Measurements from ENCODE around the gene PSMA7.
A peak's percentile ranks its signal among the peaks of the same experiment; 100 is the strongest.
"Not testable (repeated sequence)": the region's sequence is repeated elsewhere in the genome, so short reads cannot be mapped to it uniquely, and the experiment has no call there.

The PSMA7 gene

GRCh38 chr20:62120365-62120762, 22.8 kb downstream of the PSMA7 start:
- H3K9me3 ChIP-seq (ENCODE audit: control insufficient read depth in 1 of 2, low read length in 2 of 2) = no peaks in the 10 kb centered on the region
- peak overlapping the region; percentile 48 for H3K27ac ChIP-seq (ENCODE audit: low read depth, low read length)
- H3K27me3 ChIP-seq (ENCODE audit: control insufficient read depth in 1 of 2, insufficient read depth in 2 of 2, low read length in 2 of 2) = peaks cover 0 to 3% of the 10 kb centered on the region in 2 donors
- H3K9ac ChIP-seq (ENCODE audit: low read depth in 1 of 2, low read length in 2 of 2) = peak overlapping the region; percentile 31 to 64
- H3K4me1 ChIP-seq (ENCODE audit: control insufficient read depth in 1 of 2, insufficient read depth in 2 of 2, low read length in 2 of 2) = peaks cover 33 to 54% of the 10 kb centered on the region in 2 donors
- H3K4me3 ChIP-seq (ENCODE audit: low read depth in 1 of 2, low read length in 2 of 2) = peak overlapping the region; percentile 5 to 6
- peaks cover 4 to 10% of the 10 kb centered on the region in 2 donors for H3K36me3 ChIP-seq (ENCODE audit: control insufficient read depth in 1 of 2, insufficient read depth in 2 of 2, low read length in 2 of 2)

GRCh38 chr20:62119591-62120364, 23.4 kb downstream of the PSMA7 start:
- peak overlapping the region; percentile 35 to 64 for H3K9ac ChIP-seq (ENCODE audit: low read depth in 1 of 2, low read length in 2 of 2)
- H3K4me3 ChIP-seq (ENCODE audit: low read depth in 1 of 2, low read length in 2 of 2) = peak overlapping the region; percentile 5 to 6
- peak overlapping the region; percentile 48 for H3K27ac ChIP-seq (ENCODE audit: low read depth, low read length)
- H3K36me3 ChIP-seq (ENCODE audit: control insufficient read depth in 1 of 2, insufficient read depth in 2 of 2, low read length in 2 of 2) = peaks cover 4 to 6% of the 10 kb centered on the region in 2 donors
- peaks cover 0 to 3% of the 10 kb centered on the region in 2 donors for H3K27me3 ChIP-seq (ENCODE audit: control insufficient read depth in 1 of 2, insufficient read depth in 2 of 2, low read length in 2 of 2)
- H3K4me1 ChIP-seq (ENCODE audit: control insufficient read depth in 1 of 2, insufficient read depth in 2 of 2, low read length in 2 of 2) = peaks cover 33 to 54% of the 10 kb centered on the region in 2 donors
- H3K9me3 ChIP-seq (ENCODE audit: control insufficient read depth in 1 of 2, low read length in 2 of 2) = no peaks in the 10 kb centered on the region

- Histone ChIP-seq H3K4me3 (ENCODE audit: low read depth in 1 of 2, low read length in 2 of 2) (no peak overlapping the region), H3K9me3 (ENCODE audit: control insufficient read depth in 1 of 2, low read length in 2 of 2) (no peaks in the 10 kb centered on the region), H3K27ac (ENCODE audit: low read depth, low read length) (peak overlapping the region; percentile 39), H3K27me3 (ENCODE audit: control insufficient read depth in 1 of 2, insufficient read depth in 2 of 2, low read length in 2 of 2) (peaks cover 0 to 3% of the 10 kb centered on the region in 2 donors), H3K4me1 (ENCODE audit: control insufficient read depth in 1 of 2, insufficient read depth in 2 of 2, low read length in 2 of 2) (peaks cover 30 to 51% of the 10 kb centered on the region in 2 donors), H3K36me3 (ENCODE audit: control insufficient read depth in 1 of 2, insufficient read depth in 2 of 2, low read length in 2 of 2) (no peaks in the 10 kb centered on the region), H3K9ac (ENCODE audit: low read depth in 1 of 2, low read length in 2 of 2) (peak overlapping the region; percentile 35 to 52)
Measured at GRCh38 chr20:62119115-62119514, 24.1 kb downstream of the PSMA7 start.

- Histone ChIP-seq H3K9me3 (ENCODE audit: control insufficient read depth in 1 of 2, low read length in 2 of 2) (peaks cover 0 to 1% of the 10 kb centered on the region in 2 donors), H3K4me1 (ENCODE audit: control insufficient read depth in 1 of 2, insufficient read depth in 2 of 2, low read length in 2 of 2) (peaks cover 23 to 43% of the 10 kb centered on the region in 2 donors), H3K36me3 (ENCODE audit: control insufficient read depth in 1 of 2, insufficient read depth in 2 of 2, low read length in 2 of 2) (no peaks in the 10 kb centered on the region), H3K27ac (ENCODE audit: low read depth, low read length) (no peak overlapping the region), H3K4me3 (ENCODE audit: low read depth in 1 of 2, low read length in 2 of 2) (no peak overlapping the region), H3K9ac (ENCODE audit: low read depth in 1 of 2, low read length in 2 of 2) (no peak overlapping the region), H3K27me3 (ENCODE audit: control insufficient read depth in 1 of 2, insufficient read depth in 2 of 2, low read length in 2 of 2) (peaks cover 0 to 3% of the 10 kb centered on the region in 2 donors)
Measured at GRCh38 chr20:62118113-62119043, 24.8 kb downstream of the PSMA7 start.

- Histone ChIP-seq H3K9me3 (ENCODE audit: control insufficient read depth in 1 of 2, low read length in 2 of 2) (peaks cover 5 to 8% of the 10 kb centered on the region in 2 donors), H3K4me3 (ENCODE audit: low read depth in 1 of 2, low read length in 2 of 2) (no peak overlapping the region), H3K9ac (ENCODE audit: low read depth in 1 of 2, low read length in 2 of 2) (no peak overlapping the region), H3K27me3 (ENCODE audit: control insufficient read depth in 1 of 2, insufficient read depth in 2 of 2, low read length in 2 of 2) (peaks cover 0 to 3% of the 10 kb centered on the region in 2 donors), H3K27ac (ENCODE audit: low read depth, low read length) (no peak overlapping the region), H3K36me3 (ENCODE audit: control insufficient read depth in 1 of 2, insufficient read depth in 2 of 2, low read length in 2 of 2) (no peaks in the 10 kb centered on the region), H3K4me1 (ENCODE audit: control insufficient read depth in 1 of 2, insufficient read depth in 2 of 2, low read length in 2 of 2) (peaks cover 22 to 40% of the 10 kb centered on the region in 2 donors)
Measured at GRCh38 chr20:62117658-62118057, 25.5 kb downstream of the PSMA7 start.

- Histone ChIP-seq H3K36me3 (ENCODE audit: control insufficient read depth in 1 of 2, insufficient read depth in 2 of 2, low read length in 2 of 2) (no peaks in the 10 kb centered on the region), H3K4me3 (ENCODE audit: low read depth in 1 of 2, low read length in 2 of 2) (no peak overlapping the region), H3K9me3 (ENCODE audit: control insufficient read depth in 1 of 2, low read length in 2 of 2) (peaks cover 8 to 11% of the 10 kb centered on the region in 2 donors), H3K27me3 (ENCODE audit: control insufficient read depth in 1 of 2, insufficient read depth in 2 of 2, low read length in 2 of 2) (peaks cover 0 to 3% of the 10 kb centered on the region in 2 donors), H3K27ac (ENCODE audit: low read depth, low read length) (no peak overlapping the region), H3K9ac (ENCODE audit: low read depth in 1 of 2, low read length in 2 of 2) (no peak overlapping the region), H3K4me1 (ENCODE audit: control insufficient read depth in 1 of 2, insufficient read depth in 2 of 2, low read length in 2 of 2) (peaks cover 22 to 40% of the 10 kb centered on the region in 2 donors)
Measured at GRCh38 chr20:62117362-62117646, 25.9 kb downstream of the PSMA7 start.

GRCh38 chr20:62116558-62117361, 26.4 kb downstream of the PSMA7 start:
- peaks cover 0 to 3% of the 10 kb centered on the region in 2 donors for H3K27me3 ChIP-seq (ENCODE audit: control insufficient read depth in 1 of 2, insufficient read depth in 2 of 2, low read length in 2 of 2)
- H3K27ac ChIP-seq (ENCODE audit: low read depth, low read length) = no peak overlapping the region
- no peak overlapping the region for H3K9ac ChIP-seq (ENCODE audit: low read depth in 1 of 2, low read length in 2 of 2)
- no peaks in the 10 kb centered on the region for H3K36me3 ChIP-seq (ENCODE audit: control insufficient read depth in 1 of 2, insufficient read depth in 2 of 2, low read length in 2 of 2)
- H3K9me3 ChIP-seq (ENCODE audit: control insufficient read depth in 1 of 2, low read length in 2 of 2) = peaks cover 11 to 12% of the 10 kb centered on the region in 2 donors
- H3K4me1 ChIP-seq (ENCODE audit: control insufficient read depth in 1 of 2, insufficient read depth in 2 of 2, low read length in 2 of 2) = peaks cover 22 to 40% of the 10 kb centered on the region in 2 donors
- H3K4me3 ChIP-seq (ENCODE audit: low read depth in 1 of 2, low read length in 2 of 2) = no peak overlapping the region

GRCh38 chr20:62115800-62116407, 27.3 kb downstream of the PSMA7 start:
- H3K4me3 ChIP-seq (ENCODE audit: low read depth in 1 of 2, low read length in 2 of 2); H3K9ac ChIP-seq (ENCODE audit: low read depth in 1 of 2, low read length in 2 of 2); H3K36me3 ChIP-seq (ENCODE audit: control insufficient read depth in 1 of 2, insufficient read depth in 2 of 2, low read length in 2 of 2); H3K27me3 ChIP-seq (ENCODE audit: control insufficient read depth in 1 of 2, insufficient read depth in 2 of 2, low read length in 2 of 2); H3K27ac ChIP-seq (ENCODE audit: low read depth, low read length): not testable (repeated sequence)
- peaks cover 11 to 16% of the 10 kb centered on the region in 2 donors for H3K9me3 ChIP-seq (ENCODE audit: control insufficient read depth in 1 of 2, low read length in 2 of 2)
- H3K4me1 ChIP-seq (ENCODE audit: control insufficient read depth in 1 of 2, insufficient read depth in 2 of 2, low read length in 2 of 2) = peaks cover 22 to 35% of the 10 kb centered on the region in 2 donors

GRCh38 chr20:62114894-62115293, 28.3 kb downstream of the PSMA7 start:
- peaks cover 0 to 3% of the 10 kb centered on the region in 2 donors for H3K27me3 ChIP-seq (ENCODE audit: control insufficient read depth in 1 of 2, insufficient read depth in 2 of 2, low read length in 2 of 2)
- H3K36me3 ChIP-seq (ENCODE audit: control insufficient read depth in 1 of 2, insufficient read depth in 2 of 2, low read length in 2 of 2) = no peaks in the 10 kb centered on the region
- no peak overlapping the region for H3K4me3 ChIP-seq (ENCODE audit: low read depth in 1 of 2, low read length in 2 of 2)
- peaks cover 15 to 17% of the 10 kb centered on the region in 2 donors for H3K9me3 ChIP-seq (ENCODE audit: control insufficient read depth in 1 of 2, low read length in 2 of 2)
- no peak overlapping the region for H3K27ac ChIP-seq (ENCODE audit: low read depth, low read length)
- H3K4me1 ChIP-seq (ENCODE audit: control insufficient read depth in 1 of 2, insufficient read depth in 2 of 2, low read length in 2 of 2) = peaks cover 14 to 26% of the 10 kb centered on the region in 2 donors
- H3K9ac ChIP-seq (ENCODE audit: low read depth in 1 of 2, low read length in 2 of 2) = no peak overlapping the region
